SU-DHL-6 (cell line): ENCODE measurements around the gene ZNF385D.

ENCODE experiments used
- H2AFZ ChIP-seq: fragments of 200-600 bp; sonication (generic); 2 replicates; pipeline ENCODE4 v1.6.1; 2014; ENCODE audit warnings: low read depth, mild to moderate bottlenecking, moderate library complexity, mixed read lengths, antibody characterized with exemption, low read length; ENCODE audit not compliant: severe bottlenecking
- H3F3A ChIP-seq: fragments of 200-600 bp; shearing (Covaris generic); 2 replicates; pipeline ENCODE4 v1.6.0; 2016; ENCODE audit warnings: antibody characterized with exemption, mild to moderate bottlenecking; ENCODE audit not compliant: insufficient read depth
- H3K27ac ChIP-seq: fragments of 200-600 bp; sonication (generic); 2 replicates; pipeline ENCODE4 v1.5.1; 2016; ENCODE audit warnings: low read depth, mild to moderate bottlenecking, low read length, moderate library complexity, mixed read lengths
- H3K27me3 ChIP-seq: fragments of 200-600 bp; sonication (generic), shearing (Covaris generic); 2 replicates; pipeline ENCODE4 v1.6.0; 2014; ENCODE audit warnings: mild to moderate bottlenecking, low read length
- H3K36me3 ChIP-seq: fragments of 200-600 bp; sonication (generic); 2 replicates; pipeline ENCODE4 v1.6.1; 2014; ENCODE audit warnings: mild to moderate bottlenecking, low read length, mixed read lengths
- H3K4me2 ChIP-seq: fragments of 300-600, 200-600 bp; shearing (Covaris generic), sonication (generic); 2 replicates; pipeline ENCODE4 v1.6.0; 2014; ENCODE audit warnings: low read length, low read depth, mild to moderate bottlenecking; ENCODE audit not compliant: poor library complexity, severe bottlenecking
- H3K4me3 ChIP-seq: fragments of 200-600 bp; sonication (generic); 2 replicates; pipeline ENCODE4 v1.5.1; 2014; ENCODE audit warnings: antibody characterized with exemption, low read length, mild to moderate bottlenecking, mixed read lengths; ENCODE audit not compliant: insufficient read depth, poor library complexity, severe bottlenecking
- H3K79me2 ChIP-seq: fragments of 200-600 bp; sonication (generic); 2 replicates; pipeline ENCODE4 v1.6.1; 2014; ENCODE audit warnings: mild to moderate bottlenecking, low read length, moderate library complexity; ENCODE audit not compliant: insufficient read depth
- H3K9ac ChIP-seq: fragments of 200-600 bp; sonication (generic); 2 replicates; pipeline ENCODE4 v1.7.0; 2014; ENCODE audit warnings: mild to moderate bottlenecking, low read length
- H3K9me2 ChIP-seq: fragments of 200-600 bp; sonication (generic); replicated peaks from 2 replicates; pipeline ENCODE4 v1.6.1; 2014; ENCODE audit warnings: low read length; ENCODE audit not compliant: insufficient read depth
- H3K9me3 ChIP-seq: fragments of 200-600 bp; sonication (generic); 2 replicates; pipeline ENCODE4 v1.6.1; 2014; ENCODE audit warnings: low read length, mixed read lengths; ENCODE audit not compliant: insufficient read depth
- H4K20me1 ChIP-seq: fragments of 200-600 bp; sonication (generic); 2 replicates; pipeline ENCODE4 v1.6.1; 2014; ENCODE audit warnings: low read depth, mild to moderate bottlenecking, antibody characterized with exemption, low read length, moderate library complexity, mixed read lengths
- CTCF ChIP-seq: fragments of 200-600 bp; sonication (generic); IDR thresholded peaks from one replicate; pipeline ENCODE4 v1.5.1; 2017; ENCODE audit warnings: antibody characterized with exemption, mild to moderate bottlenecking, low read length, moderate library complexity; ENCODE audit not compliant: insufficient read depth, poor library complexity, severe bottlenecking
- EZH2phosphoT487 ChIP-seq: fragments of 200-600 bp; sonication (generic), shearing (Covaris generic); conservative IDR thresholded peaks from 2 replicates; pipeline ENCODE4 v1.6.1; 2018; ENCODE audit warnings: mild to moderate bottlenecking, antibody characterized with exemption, low read length, moderate library complexity, mixed read lengths

The ZNF385D gene

GRCh38 chr3:21738935-21739702, 11.9 kb downstream of the ZNF385D start:
- Histone ChIP-seq H3K27ac (no peak overlapping the region), H3K9me3 (no peaks in the 10 kb centered on the region), H2AFZ (no peak overlapping the region), H3K4me2 (no peak overlapping the region), H3K9ac (no peak overlapping the region), H3K9me2 (no peaks in the 10 kb centered on the region), H3F3A (no peaks in the 10 kb centered on the region), H3K36me3 (no peaks in the 10 kb centered on the region), H4K20me1 (no peaks in the 10 kb centered on the region), H3K27me3 (no peaks in the 10 kb centered on the region), H3K4me3 (no peak overlapping the region), H3K79me2 (no peaks in the 10 kb centered on the region)
- TF ChIP-seq CTCF = no peak
- TF ChIP-seq EZH2phosphoT487 = no peak

GRCh38 chr3:21738283-21738682, 12.7 kb downstream of the ZNF385D start:
- Histone ChIP-seq H4K20me1 (no peaks in the 10 kb centered on the region), H3K27me3 (no peaks in the 10 kb centered on the region), H2AFZ (no peak overlapping the region), H3K79me2 (no peaks in the 10 kb centered on the region), H3F3A (no peaks in the 10 kb centered on the region), H3K9me2 (no peaks in the 10 kb centered on the region), H3K9ac (no peak overlapping the region), H3K9me3 (no peaks in the 10 kb centered on the region), H3K27ac (no peak overlapping the region), H3K36me3 (no peaks in the 10 kb centered on the region), H3K4me2 (no peak overlapping the region), H3K4me3 (no peak overlapping the region)
- no peak for TF ChIP-seq EZH2phosphoT487
- TF ChIP-seq CTCF = no peak

GRCh38 chr3:21734746-21735145, 16.3 kb downstream of the ZNF385D start:
- Histone ChIP-seq H3K4me2 (no peak overlapping the region), H3K9me3 (no peaks in the 10 kb centered on the region), H3K4me3 (no peak overlapping the region), H4K20me1 (no peaks in the 10 kb centered on the region), H3K79me2 (no peaks in the 10 kb centered on the region), H3K9ac (no peak overlapping the region), H3K27me3 (no peaks in the 10 kb centered on the region), H3K36me3 (no peaks in the 10 kb centered on the region), H3K27ac (no peak overlapping the region), H3F3A (no peaks in the 10 kb centered on the region), H2AFZ (no peak overlapping the region), H3K9me2 (no peaks in the 10 kb centered on the region)
- no peak for TF ChIP-seq EZH2phosphoT487

- H3K79me2 ChIP-seq = no peaks in the 10 kb centered on the region
- H3K9ac ChIP-seq = no peak overlapping the region
- no peaks in the 10 kb centered on the region for H3F3A ChIP-seq
- no peak overlapping the region for H3K4me3 ChIP-seq
- H3K27me3 ChIP-seq = no peaks in the 10 kb centered on the region
- no peak for TF ChIP-seq EZH2phosphoT487
- no peaks in the 10 kb centered on the region for H3K36me3 ChIP-seq
- H3K9me3 ChIP-seq = no peaks in the 10 kb centered on the region
- no peaks in the 10 kb centered on the region for H4K20me1 ChIP-seq
- no peaks in the 10 kb centered on the region for H3K9me2 ChIP-seq
- H2AFZ ChIP-seq = no peak overlapping the region
- H3K27ac ChIP-seq = no peak overlapping the region
- no peak overlapping the region for H3K4me2 ChIP-seq
These were observed 21.0 kb downstream of the ZNF385D start for GRCh38 chr3:21729888-21730459.
